Tibial artery (tissue), 4 donors: ENCODE data around the gene DCAF5.
"Not testable (repeated sequence)": the region's sequence is repeated elsewhere in the genome, so short reads cannot be mapped to it uniquely, and the experiment has no call there.

Experiments
- DNase-seq, 2 donors: peaks; one replicate each; pipeline ENCODE4 v3.0.0-alpha.2; 2019
- H3K27ac ChIP-seq, 2 donors: fragments of 200-600 bp; sonication (generic) in 1 of 2; 1 replicate in 1 of 2; 2 replicates in 1 of 2; pipeline ENCODE4 v1.5.1; 2018 to 2019; ENCODE audit warnings: mild to moderate bottlenecking in 1 of 2
- H3K27me3 ChIP-seq, 2 donors: fragments of 200-600 bp; sonication (generic) in 1 of 2; one replicate each; pipeline versions ENCODE4 v1.5.1 to v1.6.0; 2016 to 2019
- H3K36me3 ChIP-seq, 3 donors: fragments of 200-600 bp; sonication (generic) in 2 of 3; one replicate each; pipeline ENCODE4 v1.5.1; 2016 to 2019; ENCODE audit warnings: mild to moderate bottlenecking in 2 of 3
- H3K4me1 ChIP-seq, 4 donors: fragments of 200-600 bp; sonication (generic) in 2 of 4; 1 replicate in 3 of 4; 2 replicates in 1 of 4; pipeline ENCODE4 v1.5.1; 2016 to 2019
- H3K4me3 ChIP-seq, 2 donors: fragments of 200-600 bp; sonication (generic) in 1 of 2; 1 replicate in 1 of 2; 2 replicates in 1 of 2; pipeline ENCODE4 v1.5.1; 2018 to 2019; ENCODE audit warnings: mild to moderate bottlenecking in 2 of 2
- H3K9me3 ChIP-seq, 3 donors: fragments of 200-600 bp; sonication (generic) in 1 of 3; one replicate each; pipeline ENCODE4 v1.5.1; 2016 to 2019
- CTCF ChIP-seq, 2 experiments: fragments of 200-600 bp in 1 of 2; fragments of 450-650 bp in 1 of 2; IDR thresholded peaks; one replicate each; pipeline ENCODE4 v1.5.1; 2017 to 2019; ENCODE audit warnings: antibody characterized with exemption in 2 of 2, mild to moderate bottlenecking in 1 of 2, moderate library complexity in 1 of 2
- intact Hi-C: fragments of 100-400 bp; cut with DNase I; formaldehyde crosslinking; loops from one replicate; pipeline ENCODE4 v1.15.0; 2023; ENCODE audit warnings: low total_unique reads

Gene DCAF5

GRCh38 chr14:69037790-69038454, 115.0 kb downstream of the DCAF5 start:
- H3K36me3 ChIP-seq, result no peaks in the 10 kb centered on the region
- intact Hi-C loops, result loop anchor here (2.0 kb wide), 1 partner anchor 57 kb away; no protein-coding TSS in a partner anchor
- peaks cover 4 to 75% (median 40%) of the 10 kb centered on the region in 4 donors for H3K4me1 ChIP-seq
- H3K4me3 ChIP-seq, result no peak overlapping the region
- H3K27me3 ChIP-seq, result no peaks in the 10 kb centered on the region
- H3K27ac ChIP-seq, result peak overlapping the region; percentile 87 to 91
- no peaks in the 10 kb centered on the region for H3K9me3 ChIP-seq
- DNase-seq, result no peak
- no peak for TF ChIP-seq CTCF (IDR thresholded peaks at IDR 0.05)

- intact Hi-C loops, result no loop called here
- H3K4me3 ChIP-seq, result no peak overlapping the region
- peaks cover 4 to 65% (median 32%) of the 10 kb centered on the region in 4 donors for H3K4me1 ChIP-seq
- no peak for TF ChIP-seq CTCF (IDR thresholded peaks at IDR 0.05)
- H3K9me3 ChIP-seq, result no peaks in the 10 kb centered on the region
- H3K27ac ChIP-seq, result peak overlapping the region; percentile 87 to 91
- no peaks in the 10 kb centered on the region for H3K27me3 ChIP-seq
- no peaks in the 10 kb centered on the region for H3K36me3 ChIP-seq
- no peak for DNase-seq
These were observed 116.0 kb downstream of the DCAF5 start for GRCh38 chr14:69036757-69037506.

- Histone ChIP-seq H3K27ac (peak overlapping the region in 1 of 2 donors; percentile 37), H3K9me3 (no peaks in the 10 kb centered on the region), H3K36me3 (no peaks in the 10 kb centered on the region), H3K27me3 (no peaks in the 10 kb centered on the region), H3K4me1 (peaks cover 4 to 44% (median 28%) of the 10 kb centered on the region in 4 donors), H3K4me3 (no peak overlapping the region)
- no peak for DNase-seq
- no peak for TF ChIP-seq CTCF (IDR thresholded peaks at IDR 0.05)
- intact Hi-C loops, result no loop called here
These were observed 118.2 kb downstream of the DCAF5 start for GRCh38 chr14:69034612-69035262.

GRCh38 chr14:69027242-69027913, 125.5 kb downstream of the DCAF5 start:
- Histone ChIP-seq H3K4me1 (no peaks in the 10 kb centered on the region), H3K36me3 (no peaks in the 10 kb centered on the region), H3K27me3 (no peaks in the 10 kb centered on the region), H3K27ac (no peak overlapping the region), H3K4me3 (no peak overlapping the region), H3K9me3 (no peaks in the 10 kb centered on the region)
- TF ChIP-seq CTCF (IDR thresholded peaks at IDR 0.05), result no peak
- intact Hi-C loops, result no loop called here
- DNase-seq, result no peak

- Histone ChIP-seq H3K27ac (no peak overlapping the region), H3K27me3 (no peaks in the 10 kb centered on the region), H3K36me3 (no peaks in the 10 kb centered on the region), H3K4me1 (no peaks in the 10 kb centered on the region), H3K9me3 (no peaks in the 10 kb centered on the region), H3K4me3 (no peak overlapping the region)
- intact Hi-C loops, result no loop called here
- TF ChIP-seq CTCF (IDR thresholded peaks at IDR 0.05), result no peak
- no peak for DNase-seq
These were observed 129.9 kb downstream of the DCAF5 start for GRCh38 chr14:69023035-69023434.

GRCh38 chr14:69022093-69022492, 130.8 kb downstream of the DCAF5 start:
- DNase-seq, intact Hi-C loops, H3K4me3 ChIP-seq, H3K27me3 ChIP-seq, H3K9me3 ChIP-seq, H3K36me3 ChIP-seq, H3K27ac ChIP-seq, H3K4me1 ChIP-seq: not testable (repeated sequence)
